Neutrophil (primary cell): Measurements from ENCODE around the gene XPO6.

Experiments used
- H3K27ac ChIP-seq: fragments of 200-600 bp; sonication (generic); 2 replicates; pipeline ENCODE4 v1.5.1; 2016; ENCODE audit warnings: mild to moderate bottlenecking, moderate library complexity
- H3K27me3 ChIP-seq: fragments of 200-600 bp; sonication (generic); 2 replicates; pipeline ENCODE4 v1.6.0; 2016; ENCODE audit warnings: mild to moderate bottlenecking
- H3K36me3 ChIP-seq: fragments of 200-600 bp; sonication (generic); 2 replicates; pipeline ENCODE4 v1.5.1; 2017
- H3K4me1 ChIP-seq, 2 experiments: fragments of 200-600 bp in 1 of 2; sonication (generic) in 1 of 2; 1 replicate in 1 of 2; 2 replicates in 1 of 2; pipeline versions ENCODE4 v1.5.1 to v1.6.1; 2013 to 2016; ENCODE audit warnings: low read depth in 1 of 2, low read length in 1 of 2, mild to moderate bottlenecking in 1 of 2, moderate library complexity in 1 of 2; ENCODE audit not compliant: control insufficient read depth in 1 of 2, insufficient read depth in 1 of 2
- H3K4me3 ChIP-seq, 2 experiments: fragments of 200-600 bp in 1 of 2; sonication (generic) in 1 of 2; 1 replicate in 1 of 2; 2 replicates in 1 of 2; pipeline ENCODE4 v1.5.1; 2013 to 2016; ENCODE audit warnings: low read depth in 1 of 2, low read length in 1 of 2, mild to moderate bottlenecking in 1 of 2, moderate library complexity in 1 of 2
- H3K9me3 ChIP-seq: fragments of 200-600 bp; sonication (generic); 2 replicates; pipeline ENCODE4 v1.5.1; 2016
- TF ChIP-seq, protein P1 (sequence below): fragments of 200-600 bp; sonication (generic); IDR thresholded peaks from 2 replicates; pipeline ENCODE4 v1.5.1; 2016; ENCODE audit warnings: antibody characterized with exemption

The XPO6 gene

DNA sequence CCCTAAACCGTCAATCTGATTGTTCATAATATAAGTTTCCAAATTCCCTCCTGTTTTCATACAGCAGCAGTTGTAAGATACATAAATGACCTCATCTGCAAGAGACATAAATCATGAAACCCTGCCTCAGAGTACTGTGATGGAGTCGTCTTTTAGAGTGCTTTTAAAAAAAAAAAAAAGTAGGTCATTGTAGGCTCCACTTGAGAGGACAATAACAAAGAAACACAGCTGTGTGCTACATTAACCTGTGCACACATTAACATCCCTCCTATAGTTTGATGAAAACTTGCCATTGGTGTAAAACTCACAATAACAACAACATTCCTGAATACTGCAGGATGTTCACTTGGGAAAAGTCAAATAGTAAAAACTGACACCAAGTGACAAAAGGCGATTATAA is 56.5 kb downstream of the XPO6 start:
- Histone ChIP-seq H3K36me3 (peaks cover 82% of the 10 kb centered on the region), H3K27ac (peak overlapping the region; percentile 100), H3K9me3 (no peaks in the 10 kb centered on the region), H3K4me3 (no peak overlapping the region), H3K4me1 (peaks cover 73 to 96% of the 10 kb centered on the region in 2 experiments), H3K27me3 (no peaks in the 10 kb centered on the region)
- TF ChIP-seq, protein P1, sequence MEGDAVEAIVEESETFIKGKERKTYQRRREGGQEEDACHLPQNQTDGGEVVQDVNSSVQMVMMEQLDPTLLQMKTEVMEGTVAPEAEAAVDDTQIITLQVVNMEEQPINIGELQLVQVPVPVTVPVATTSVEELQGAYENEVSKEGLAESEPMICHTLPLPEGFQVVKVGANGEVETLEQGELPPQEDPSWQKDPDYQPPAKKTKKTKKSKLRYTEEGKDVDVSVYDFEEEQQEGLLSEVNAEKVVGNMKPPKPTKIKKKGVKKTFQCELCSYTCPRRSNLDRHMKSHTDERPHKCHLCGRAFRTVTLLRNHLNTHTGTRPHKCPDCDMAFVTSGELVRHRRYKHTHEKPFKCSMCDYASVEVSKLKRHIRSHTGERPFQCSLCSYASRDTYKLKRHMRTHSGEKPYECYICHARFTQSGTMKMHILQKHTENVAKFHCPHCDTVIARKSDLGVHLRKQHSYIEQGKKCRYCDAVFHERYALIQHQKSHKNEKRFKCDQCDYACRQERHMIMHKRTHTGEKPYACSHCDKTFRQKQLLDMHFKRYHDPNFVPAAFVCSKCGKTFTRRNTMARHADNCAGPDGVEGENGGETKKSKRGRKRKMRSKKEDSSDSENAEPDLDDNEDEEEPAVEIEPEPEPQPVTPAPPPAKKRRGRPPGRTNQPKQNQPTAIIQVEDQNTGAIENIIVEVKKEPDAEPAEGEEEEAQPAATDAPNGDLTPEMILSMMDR, result no peak

DNA sequence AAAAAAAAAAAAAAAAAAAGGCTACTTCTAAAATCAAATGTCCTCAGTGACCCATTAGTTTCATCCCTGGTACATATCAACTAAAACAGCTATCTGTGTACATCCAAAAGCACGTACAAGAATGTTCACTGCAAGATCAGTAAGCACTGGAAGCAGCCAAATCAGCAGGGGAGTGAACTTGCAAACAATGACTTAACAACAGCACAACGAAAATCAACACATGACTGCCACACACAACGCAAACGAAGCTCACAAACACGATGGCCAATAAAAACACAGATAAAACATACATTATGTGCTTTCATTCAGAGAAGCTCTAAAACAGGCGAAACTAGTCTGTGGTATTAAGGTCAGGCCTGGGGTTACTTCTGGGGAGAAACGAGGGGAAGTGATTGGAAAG is 60.6 kb downstream of the XPO6 start:
- peaks cover 99% of the 10 kb centered on the region for H3K36me3 ChIP-seq
- TF ChIP-seq, protein P1, result no peak
- peak overlapping the region; percentile 100 for H3K27ac ChIP-seq
- no peaks in the 10 kb centered on the region for H3K9me3 ChIP-seq
- peak overlapping the region in 1 of 2 experiments; percentile 7 for H3K4me3 ChIP-seq
- peaks cover 74 to 96% of the 10 kb centered on the region in 2 experiments for H3K4me1 ChIP-seq
- no peaks in the 10 kb centered on the region for H3K27me3 ChIP-seq

- peaks cover 76 to 96% of the 10 kb centered on the region in 2 experiments for H3K4me1 ChIP-seq
- H3K4me3 ChIP-seq, result peak overlapping the region; percentile 1 to 7
- peak overlapping the region; percentile 100 for H3K27ac ChIP-seq
- TF ChIP-seq, protein P1, result peak; percentile 7
- no peaks in the 10 kb centered on the region for H3K9me3 ChIP-seq
- H3K27me3 ChIP-seq, result no peaks in the 10 kb centered on the region
- H3K36me3 ChIP-seq, result peaks cover 97% of the 10 kb centered on the region
These were observed 62.5 kb downstream of the XPO6 start for GRCh38 chr16:28149011-28149888.

DNA sequence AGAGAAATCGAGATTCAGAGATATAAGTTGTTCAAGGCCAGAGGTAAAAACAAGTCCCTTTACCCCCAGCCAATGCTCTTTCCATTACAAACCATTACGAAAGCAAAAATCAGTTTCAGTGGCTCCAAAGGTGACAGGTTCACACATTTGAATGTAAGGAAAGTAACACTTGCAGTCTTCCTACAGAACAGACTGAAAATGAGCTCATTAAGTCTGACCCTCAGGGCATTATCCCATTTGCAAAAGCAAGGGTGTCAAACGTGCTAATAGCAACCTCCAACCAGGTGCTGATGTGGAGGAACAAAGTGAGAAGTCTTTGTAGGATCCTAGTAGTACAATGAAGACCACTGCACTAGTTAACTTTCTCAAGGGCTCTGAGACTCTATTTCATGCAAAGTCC is 65.2 kb downstream of the XPO6 start:
- Histone ChIP-seq H3K9me3 (no peaks in the 10 kb centered on the region), H3K4me1 (peaks cover 98 to 100% of the 10 kb centered on the region in 2 experiments), H3K27me3 (no peaks in the 10 kb centered on the region), H3K27ac (peak overlapping the region; percentile 100), H3K36me3 (peaks cover 91% of the 10 kb centered on the region), H3K4me3 (peak overlapping the region in 1 of 2 experiments; percentile 3)
- TF ChIP-seq, protein P1, result no peak

DNA sequence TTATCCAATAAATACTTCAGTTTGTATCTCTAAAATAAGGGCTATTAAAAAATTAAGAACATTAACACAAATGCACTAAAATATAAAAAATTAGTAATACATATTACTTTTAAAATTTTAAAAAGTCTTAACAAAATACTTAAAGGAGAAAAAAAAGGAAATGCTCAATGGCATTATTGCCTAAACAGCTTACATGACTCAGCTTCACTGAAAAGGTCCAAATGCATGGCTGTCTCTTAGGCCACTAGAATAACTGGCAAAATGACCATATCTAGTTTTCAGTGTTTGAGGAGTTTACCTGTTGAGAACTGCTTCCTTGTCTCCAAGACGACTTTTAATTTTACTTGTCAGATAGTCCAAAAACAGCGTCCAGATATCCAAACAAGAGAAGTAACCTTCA is 66.0 kb downstream of the XPO6 start:
- Histone ChIP-seq H3K27ac (peak overlapping the region; percentile 100), H3K36me3 (peaks cover 83% of the 10 kb centered on the region), H3K27me3 (no peaks in the 10 kb centered on the region), H3K4me1 (peaks cover 97 to 98% of the 10 kb centered on the region in 2 experiments), H3K9me3 (no peaks in the 10 kb centered on the region), H3K4me3 (peak overlapping the region; percentile 10 to 25)
- TF ChIP-seq, protein P1, result no peak
